C4-2B (cell line): Measurements from ENCODE around the gene GRID1.

ENCODE experiments used
- CTCF ChIP-seq: fragments of 450-650 bp; conservative IDR thresholded peaks from 2 replicates; pipeline ENCODE4 v1.5.1; 2017; ENCODE audit warnings: mild to moderate bottlenecking
- ZFX ChIP-seq: fragments of 450-650 bp; IDR thresholded peaks from 2 replicates; pipeline ENCODE4 v1.6.1; 2017

DNA sequence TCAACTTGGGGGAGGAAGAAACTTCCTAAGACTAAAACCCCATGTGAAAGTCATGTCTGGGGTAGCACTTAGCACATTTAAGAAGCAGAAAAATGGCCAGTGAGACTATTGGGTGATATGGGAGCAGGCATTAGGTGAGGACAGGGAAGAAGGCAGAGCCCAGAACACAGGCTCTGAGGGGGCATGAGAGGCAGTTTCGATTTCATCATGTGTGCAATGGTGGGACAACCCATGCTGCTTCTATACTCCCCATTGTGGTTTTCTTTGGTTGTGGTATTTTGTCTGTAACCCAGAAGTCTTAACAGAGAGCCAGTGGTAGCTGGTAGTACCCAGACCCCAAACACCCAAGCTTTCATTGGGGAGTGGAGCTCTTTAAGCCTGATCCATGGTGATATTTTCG is 752.0 kb downstream of the GRID1 start:
- TF ChIP-seq CTCF (no peak), ZFX (no peak)
